NB4 (cell line): ENCODE measurements around the gene TCEANC.
"Not testable (repeated sequence)": the region's sequence is repeated elsewhere in the genome, so short reads cannot be mapped to it uniquely, and the experiment has no call there.

Source experiments
- DNase-seq: peaks from one replicate; pipeline ENCODE4 v3.0.0; 2010; ENCODE audit warnings: low read depth
- H3K4me3 ChIP-seq: one replicate; pipeline ENCODE4 v1.5.1; 2011; ENCODE audit warnings: mild to moderate bottlenecking, low read depth, low read length, moderate library complexity
- CTCF ChIP-seq: IDR thresholded peaks from one replicate; pipeline ENCODE4 v1.5.1; 2012; ENCODE audit warnings: low read depth, low read length
- MYC ChIP-seq: IDR thresholded peaks from 2 replicates; pipeline ENCODE4 v1.6.1; 2011; ENCODE audit warnings: low read depth, low read length
- POLR2A ChIP-seq: IDR thresholded peaks from 2 replicates; pipeline ENCODE4 v1.6.1; 2011; ENCODE audit warnings: mild to moderate bottlenecking; ENCODE audit not compliant: insufficient read length; ENCODE audit errors: extremely low read depth
- TF ChIP-seq, protein P1 (sequence below): IDR thresholded peaks from 2 replicates; pipeline ENCODE4 v1.6.1; 2011; ENCODE audit warnings: low read depth, low read length

TCEANC gene

GRCh38 chrX:13645464-13646153 lies 7.3 kb upstream of the TCEANC start:
- TF ChIP-seq, protein P1, sequence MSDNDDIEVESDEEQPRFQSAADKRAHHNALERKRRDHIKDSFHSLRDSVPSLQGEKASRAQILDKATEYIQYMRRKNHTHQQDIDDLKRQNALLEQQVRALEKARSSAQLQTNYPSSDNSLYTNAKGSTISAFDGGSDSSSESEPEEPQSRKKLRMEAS: no peak
- TF ChIP-seq CTCF (no peak), POLR2A (no peak), MYC (no peak)
- no peak for DNase-seq
- H3K4me3 ChIP-seq: no peak overlapping the region

DNA sequence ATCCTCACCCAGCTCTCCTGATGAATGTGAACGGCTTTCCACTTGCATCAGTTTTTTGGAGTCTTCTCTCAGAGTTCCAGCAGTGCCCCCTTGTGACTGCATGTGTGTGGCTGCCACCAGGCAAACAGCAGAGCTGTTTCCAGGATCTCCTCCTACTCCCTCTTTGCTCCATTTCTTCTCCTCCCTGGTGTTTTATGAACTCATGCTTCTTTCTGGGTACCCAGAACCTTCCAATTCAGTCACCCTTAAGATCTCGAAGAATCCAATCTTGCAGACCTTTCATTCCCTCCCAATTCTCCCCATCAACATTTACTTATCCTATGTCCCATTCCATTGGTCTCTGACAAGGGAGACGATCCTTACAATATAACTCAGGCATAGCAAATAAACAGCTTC lies 6.8 kb upstream of the TCEANC start:
- peak; percentile 53 for DNase-seq
- TF ChIP-seq POLR2A (no peak), CTCF (peak; percentile 64)
- TF ChIP-seq, protein P1: no peak
- no peak overlapping the region for H3K4me3 ChIP-seq

GRCh38 chrX:13647709-13648212 lies 5.2 kb upstream of the TCEANC start:
- DNase-seq: peak; percentile 89
- no peak for TF ChIP-seq CTCF
- TF ChIP-seq, protein P1: peak; percentile 83
- peak; percentile 89 for TF ChIP-seq MYC
- peak overlapping the region; percentile 34 for H3K4me3 ChIP-seq

DNA sequence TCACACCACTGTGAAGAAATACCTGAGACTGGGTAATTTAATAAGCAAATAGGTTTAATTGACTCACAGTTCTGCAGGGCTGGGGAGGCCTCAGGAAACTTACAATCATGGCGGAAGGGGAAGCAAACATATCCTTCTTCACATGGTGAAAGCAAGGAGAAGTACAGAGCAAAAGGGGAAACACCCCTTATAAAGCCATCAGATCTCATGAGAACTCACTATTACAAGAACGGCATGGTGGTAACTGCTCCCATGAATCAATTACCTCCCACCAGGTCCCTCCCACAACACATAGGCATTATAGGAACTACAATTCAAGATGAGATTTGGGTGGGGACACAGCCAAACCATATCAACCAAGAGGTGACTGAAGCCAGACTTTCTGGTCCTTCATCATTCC lies 4.6 kb upstream of the TCEANC start:
- H3K4me3 ChIP-seq: not testable (repeated sequence)
- DNase-seq: peak; percentile 55

GRCh38 chrX:13649838-13650237 lies 3.1 kb upstream of the TCEANC start:
- TF ChIP-seq POLR2A: no peak
- TF ChIP-seq, protein P1: no peak
- no peak for TF ChIP-seq CTCF
- no peak for TF ChIP-seq MYC
- H3K4me3 ChIP-seq: no peak overlapping the region
- DNase-seq: no peak

GRCh38 chrX:13650318-13650717 lies 2.6 kb upstream of the TCEANC start:
- TF ChIP-seq CTCF (no peak), POLR2A (no peak), MYC (no peak)
- TF ChIP-seq, protein P1: no peak
- no peak overlapping the region for H3K4me3 ChIP-seq
- DNase-seq: no peak
